AML-193 (cell line): ENCODE data around the gene SMAGP.
A peak's percentile ranks its signal among the peaks of the same experiment; 100 is the strongest.
"Not testable (repeated sequence)": the region's sequence is repeated elsewhere in the genome, so short reads cannot be mapped to it uniquely, and the experiment has no call there.

Experiments used
- DNase-seq, 2 experiments: peaks; one replicate each; lab custom pipeline; 2025; lab: John Stamatoyannopoulos, UW

SMAGP gene

GRCh38 chr12:51225234-51225633, 45.0 kb downstream of the SMAGP start:
- DNase-seq: no peak

- DNase-seq: no peak
These were observed 45.6 kb downstream of the SMAGP start for GRCh38 chr12:51224625-51225024.

GRCh38 chr12:51222461-51222860, 47.8 kb downstream of the SMAGP start:
- no peak for DNase-seq

GRCh38 chr12:51219857-51220256, 50.4 kb downstream of the SMAGP start:
- not testable (repeated sequence) for DNase-seq

GRCh38 chr12:51219322-51219721, 50.9 kb downstream of the SMAGP start:
- DNase-seq: no peak

- DNase-seq: no peak
These were observed 51.5 kb downstream of the SMAGP start for GRCh38 chr12:51218607-51219161.

- peak; percentile 45 to 46 for DNase-seq
These were observed 52.1 kb downstream of the SMAGP start, which contains the start of gene POU6F1 for GRCh38 chr12:51217968-51218606. Gene POU6F1 (minus strand): TSS chr12:51218062. CDS start chr12:51206836, 11,226 bp downstream.

- no peak for DNase-seq
These were observed 52.9 kb downstream of the SMAGP start for GRCh38 chr12:51217133-51217967.

GRCh38 chr12:51216642-51217041, 53.6 kb downstream of the SMAGP start:
- no peak for DNase-seq

GRCh38 chr12:51214895-51215294, 55.3 kb downstream of the SMAGP start:
- no peak for DNase-seq

- DNase-seq: no peak
These were observed 59.4 kb downstream of the SMAGP start for GRCh38 chr12:51210690-51211395.

GRCh38 chr12:51209259-51209658, 61.0 kb downstream of the SMAGP start:
- no peak for DNase-seq

- DNase-seq: no peak
These were observed 62.1 kb downstream of the SMAGP start for GRCh38 chr12:51208016-51208660.

GRCh38 chr12:51205350-51205749, 64.9 kb downstream of the SMAGP start:
- no peak for DNase-seq

GRCh38 chr12:51202718-51203117, 67.5 kb downstream of the SMAGP start:
- DNase-seq: no peak

- DNase-seq: no peak
These were observed 69.4 kb downstream of the SMAGP start for GRCh38 chr12:51200806-51201205.

- DNase-seq: no peak
These were observed 70.1 kb downstream of the SMAGP start for GRCh38 chr12:51200156-51200555.

- no peak for DNase-seq
These were observed 70.8 kb downstream of the SMAGP start for GRCh38 chr12:51199366-51199945.

- no peak for DNase-seq
These were observed 71.4 kb downstream of the SMAGP start for GRCh38 chr12:51198568-51199365.

GRCh38 chr12:51197736-51198567, 72.3 kb downstream of the SMAGP start:
- DNase-seq: no peak
